Measurements from ENCODE around the gene PIP5K1C.
A peak's percentile ranks its signal among the peaks of the same experiment; 100 is the strongest.
"Not testable (repeated sequence)": the region's sequence is repeated elsewhere in the genome, so short reads cannot be mapped to it uniquely, and the experiment has no call there.

The PIP5K1C gene

DNA sequence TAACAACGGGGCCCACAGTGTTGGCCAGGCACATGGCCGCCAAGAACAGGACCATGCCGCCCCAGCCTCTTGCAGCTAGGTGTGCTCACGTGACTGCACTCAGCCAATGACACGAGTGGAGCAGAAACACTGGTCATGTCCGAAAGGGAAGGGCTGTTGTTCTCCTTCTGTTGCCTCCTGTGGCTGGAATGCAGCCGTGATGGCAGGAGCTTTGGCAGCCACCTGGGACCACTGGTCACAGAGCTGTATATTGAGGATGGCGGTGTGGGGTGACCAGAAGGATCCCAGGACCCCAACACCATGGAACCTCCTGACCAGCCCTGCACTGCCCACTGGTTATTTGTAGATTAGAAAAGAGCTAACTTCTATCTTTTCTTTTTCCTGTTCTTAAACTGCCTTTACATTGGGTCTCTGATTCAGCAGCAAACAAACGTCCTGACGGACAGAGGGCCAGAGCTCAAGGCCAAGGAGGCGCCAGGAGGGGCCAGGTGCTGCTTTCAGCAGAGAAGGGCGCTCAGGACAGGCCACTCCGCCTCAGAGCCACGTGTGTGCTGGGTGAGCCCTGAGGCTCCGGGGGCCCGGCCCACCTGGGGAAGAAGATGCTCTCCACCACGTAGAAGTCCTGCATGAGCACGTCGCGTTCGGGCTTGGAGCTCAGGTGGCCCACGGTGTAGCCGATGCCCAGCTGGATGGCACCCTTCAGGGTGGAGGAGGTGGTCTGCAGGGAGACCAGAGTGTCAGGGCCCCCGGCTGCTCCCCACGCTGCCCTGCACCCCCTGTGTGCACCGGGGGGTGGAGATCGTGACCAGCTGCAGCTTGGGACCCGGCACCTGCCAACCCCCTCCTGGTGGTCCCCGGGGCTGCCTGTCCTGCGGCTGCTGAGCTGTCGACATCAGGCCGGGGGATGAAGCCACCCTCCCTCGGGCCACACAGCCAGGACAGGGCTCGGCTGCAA is 38.7 kb downstream of the PIP5K1C start:
- DNase-seq, result no peak

DNA sequence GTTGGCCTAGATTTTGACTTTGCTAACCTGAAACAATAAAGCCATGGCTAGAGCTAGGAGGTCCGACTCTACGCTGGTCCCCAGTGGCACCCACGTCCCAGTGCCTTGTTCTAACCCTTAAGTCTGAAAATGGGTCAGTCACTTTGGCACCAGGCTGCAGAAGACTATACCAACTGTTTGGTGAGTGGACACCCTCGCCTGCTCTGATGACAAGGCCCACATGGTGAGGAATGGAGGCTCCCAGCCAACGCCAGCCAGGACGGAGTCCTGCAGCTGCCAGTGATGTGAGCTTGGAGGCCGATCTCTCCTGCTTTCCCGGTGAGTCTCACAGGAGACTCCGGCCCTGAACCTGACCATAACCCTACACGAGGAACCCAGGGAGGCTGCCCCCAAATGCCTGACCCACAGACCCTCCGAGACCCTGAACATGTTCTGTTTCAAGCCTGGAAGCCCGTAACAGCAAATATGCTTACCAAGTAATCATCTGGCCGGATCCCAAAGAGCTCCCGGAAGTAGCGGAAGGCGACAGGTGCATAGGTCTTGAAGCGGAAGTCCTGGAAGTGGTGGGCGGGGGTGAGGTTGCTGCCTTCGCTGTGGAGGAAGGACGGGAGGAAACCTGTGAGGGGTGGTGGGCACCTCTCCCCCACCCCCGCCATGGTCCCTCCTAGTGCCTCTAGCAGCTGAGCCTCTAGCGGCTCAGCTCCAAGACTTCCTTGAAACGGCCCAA is 39.6 kb downstream of the PIP5K1C start:
- peak in 1 of 51 donors; percentile 22 for DNase-seq

DNA sequence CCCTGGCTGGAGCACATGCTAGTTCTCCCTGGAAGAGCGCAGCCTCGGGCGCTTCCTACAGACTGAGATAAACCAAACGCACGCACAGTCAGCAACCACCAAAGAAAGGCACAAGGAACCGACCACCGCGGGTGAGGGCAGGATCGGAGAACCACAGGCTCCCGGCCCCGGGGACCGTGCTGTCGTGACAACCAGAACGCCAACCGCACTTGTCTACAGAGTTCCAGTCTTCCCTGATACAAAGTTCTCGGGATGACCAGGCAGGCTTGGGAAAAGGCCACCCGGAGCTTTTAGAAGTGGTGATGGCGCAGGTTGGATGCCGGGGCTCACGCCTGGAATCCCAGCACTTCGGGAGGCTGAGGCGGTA is 40.5 kb downstream of the PIP5K1C start:
- no peak for DNase-seq

DNA sequence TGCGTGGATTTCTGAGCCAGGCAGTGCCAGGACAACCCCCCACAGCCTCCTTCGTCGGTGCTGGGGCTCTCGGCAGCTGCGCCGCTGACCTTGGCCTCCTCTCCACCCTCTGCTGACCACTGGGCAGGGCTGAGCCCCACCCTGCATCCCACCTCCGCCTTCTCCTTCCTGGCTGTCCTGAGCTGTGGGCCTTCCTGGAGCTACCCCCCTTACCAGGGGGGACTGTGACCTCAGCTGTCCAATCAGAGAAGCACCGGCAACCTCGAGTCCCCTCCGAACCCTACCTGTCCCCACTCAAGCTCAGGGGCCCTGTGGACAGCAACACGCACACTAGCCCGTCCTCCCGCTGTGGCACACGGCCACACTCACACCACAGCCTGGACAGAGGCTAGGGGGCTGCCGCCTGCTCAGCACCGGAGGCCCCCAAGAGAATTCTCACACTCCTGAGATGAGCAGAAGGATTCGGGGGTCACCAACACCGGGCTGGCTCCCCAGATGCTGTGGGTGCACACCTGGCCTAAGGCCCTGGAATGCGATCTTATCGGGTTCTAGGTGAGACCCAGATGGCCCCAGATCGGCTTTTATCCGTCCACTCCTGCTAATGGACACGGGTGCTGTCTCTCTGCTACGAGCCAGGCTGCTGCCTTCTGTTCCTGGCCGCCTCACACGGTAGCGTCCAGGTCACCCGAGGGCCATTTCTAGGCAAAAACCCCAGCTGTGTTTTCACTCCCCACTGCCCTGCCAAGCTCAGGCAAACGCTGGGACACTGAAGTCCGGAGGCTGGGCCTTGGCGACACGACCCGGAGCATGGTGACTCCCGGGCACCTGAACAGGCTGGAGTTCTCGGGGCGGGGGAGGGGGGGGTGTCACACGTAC is 41.2 kb downstream of the PIP5K1C start:
- no peak for DNase-seq

DNA sequence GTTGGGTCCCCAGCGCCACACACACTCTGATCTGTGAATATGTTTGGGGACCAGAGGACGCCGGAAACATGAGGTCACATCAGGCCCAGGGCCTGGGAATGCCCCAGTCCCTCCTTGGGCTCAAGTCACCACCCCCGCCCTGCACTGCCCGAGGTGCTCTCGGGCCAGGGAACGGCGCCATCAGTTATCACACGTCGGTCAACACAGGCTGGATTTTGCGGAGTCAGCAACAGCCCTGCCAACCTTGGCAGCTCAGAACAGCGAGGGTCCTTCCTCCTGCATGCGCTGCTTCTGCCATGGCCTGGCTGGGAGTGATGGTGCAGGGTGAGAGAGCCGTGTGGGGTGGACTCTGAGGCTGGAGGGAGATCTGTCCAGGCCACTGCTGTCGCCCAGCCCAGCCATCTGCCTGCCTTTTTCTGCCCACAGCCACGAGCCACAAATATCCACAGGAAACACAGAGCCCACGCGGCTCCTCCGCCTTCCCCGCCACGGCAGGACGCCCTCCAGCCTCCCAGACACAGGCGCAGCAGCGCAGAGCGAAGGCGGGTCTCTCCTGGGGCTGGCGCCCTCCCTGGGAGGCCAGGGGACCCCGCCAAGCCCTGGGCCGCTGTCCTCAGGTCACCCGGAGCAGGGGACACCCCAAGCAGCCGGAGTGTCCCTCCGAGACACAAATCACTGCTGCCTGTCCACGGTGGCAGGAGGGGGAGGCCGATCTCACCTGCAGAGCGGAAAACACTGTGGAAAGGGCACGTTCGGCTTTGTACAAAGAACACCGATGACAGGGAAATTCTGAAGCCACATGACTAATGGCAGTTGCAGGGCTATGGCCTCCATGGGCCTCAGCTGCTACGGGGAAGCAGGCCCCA is 42.0 kb downstream of the PIP5K1C start:
- no peak for DNase-seq

DNA sequence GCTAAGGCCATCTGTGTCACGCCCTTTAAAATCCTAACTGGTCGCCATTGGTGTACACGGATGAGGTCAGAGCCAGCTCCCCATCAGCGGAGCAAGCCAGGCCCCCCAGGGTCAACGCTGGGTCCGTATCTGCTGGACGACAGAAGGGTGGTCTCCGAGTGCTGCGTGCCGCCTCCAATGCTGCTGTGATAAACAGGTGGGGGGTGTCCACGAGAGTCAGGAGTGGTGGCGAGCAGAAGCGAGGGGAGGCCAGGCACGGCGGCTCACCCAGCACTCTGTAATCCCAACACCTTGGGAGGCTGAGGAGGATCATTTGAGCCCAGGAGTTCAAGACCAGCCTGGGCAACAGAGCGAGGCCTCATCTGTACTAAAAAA is 42.9 kb downstream of the PIP5K1C start:
- no peak for DNase-seq

DNA sequence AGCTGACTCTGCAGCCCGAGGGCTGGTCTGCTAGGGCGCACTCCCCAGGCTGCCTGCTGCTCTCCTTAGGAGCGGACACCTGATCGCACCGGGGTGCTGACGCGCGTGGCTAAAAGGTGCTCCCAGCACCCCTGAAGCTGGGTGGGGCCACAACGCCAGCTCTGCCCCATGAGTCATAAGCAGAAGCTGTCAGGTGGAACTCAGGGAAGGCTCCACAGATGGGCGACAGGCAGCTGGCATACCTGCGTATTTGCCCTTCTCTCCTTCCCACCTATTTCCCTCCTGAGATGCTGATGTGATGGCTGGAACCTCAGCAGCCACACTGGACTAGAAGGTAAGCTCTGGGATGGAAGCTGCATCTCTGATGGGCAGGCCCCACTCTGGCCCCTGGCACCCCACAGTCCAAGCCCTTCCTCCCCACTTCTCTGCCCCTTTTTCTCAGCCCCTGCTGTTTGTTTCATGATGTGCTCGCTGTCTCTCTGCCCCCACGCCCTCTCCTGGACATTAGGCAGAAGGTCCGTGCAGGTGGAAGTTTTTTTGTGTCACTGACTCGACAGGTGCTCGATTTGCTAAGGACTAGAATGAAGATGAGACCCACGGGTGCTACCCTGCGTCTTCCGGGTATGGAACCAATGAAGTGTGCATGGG is 43.4 kb downstream of the PIP5K1C start:
- no peak for DNase-seq

DNA sequence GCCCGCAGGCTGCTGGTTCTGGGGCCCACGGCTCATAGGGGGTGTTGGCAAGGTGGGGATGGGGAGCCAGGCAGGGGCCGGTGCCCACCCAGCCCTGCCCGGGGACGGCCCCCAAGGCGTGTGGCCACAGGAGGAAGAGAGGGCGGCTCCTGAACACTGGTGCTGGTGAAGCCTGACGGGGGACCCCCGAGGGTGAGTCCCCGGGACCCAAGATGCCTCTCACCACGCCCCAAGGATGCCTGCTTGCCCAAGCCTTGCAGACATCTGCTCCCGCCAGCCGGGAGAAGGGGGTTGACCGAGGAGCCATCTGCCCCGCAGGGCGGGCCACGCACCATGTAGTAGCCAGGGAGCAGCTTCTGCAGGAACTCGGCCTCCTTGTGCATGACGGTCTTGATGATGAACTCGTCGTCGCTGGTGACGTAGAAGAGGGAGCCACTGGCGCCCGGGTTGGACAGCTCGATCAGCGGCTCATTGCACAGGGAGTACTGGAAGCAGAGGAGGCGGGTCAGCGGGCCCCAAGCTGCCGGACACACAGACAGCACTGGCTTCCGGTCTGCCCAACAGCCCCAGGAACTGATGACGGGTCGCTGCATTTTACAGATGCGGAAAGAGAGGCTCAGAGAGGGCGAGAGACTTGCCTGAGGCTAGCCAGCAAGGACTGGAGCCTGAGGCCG is 44.1 kb downstream of the PIP5K1C start:
- no peak for DNase-seq

DNA sequence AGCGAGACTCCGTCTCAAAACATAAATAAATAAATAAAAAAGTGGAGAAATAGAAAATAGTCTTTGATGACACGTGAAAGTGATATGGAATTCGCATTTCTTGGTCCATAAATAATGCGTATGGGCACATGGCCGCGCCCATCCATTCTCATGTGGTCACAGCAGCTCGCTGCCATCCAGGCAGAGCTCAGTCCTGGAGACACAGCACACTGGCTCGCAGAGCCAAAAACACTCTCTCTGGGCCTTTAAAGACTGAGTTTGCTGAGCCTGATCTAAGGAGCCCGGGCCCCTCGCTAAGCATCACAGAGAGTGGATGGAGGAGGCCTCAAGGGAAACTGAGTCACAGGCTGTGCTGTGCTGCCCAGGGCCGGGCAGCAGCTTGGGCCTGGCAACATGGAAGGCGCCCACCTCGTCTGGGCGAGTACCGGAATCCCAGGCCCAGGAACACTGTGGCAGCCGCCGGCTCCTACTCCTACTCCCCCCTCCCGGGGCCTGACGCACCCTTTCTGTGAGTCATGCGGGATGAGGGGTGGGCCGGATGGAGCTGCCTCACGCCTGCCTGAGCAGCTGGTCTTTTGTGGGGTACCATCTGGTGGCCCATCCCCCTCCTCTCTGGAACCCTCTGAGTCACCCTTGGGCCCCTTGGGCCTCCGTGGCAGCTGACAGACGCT is 44.7 kb downstream of the PIP5K1C start:
- peak in 19 of 51 donors; percentile 7 to 84 (median 23) for DNase-seq

DNA sequence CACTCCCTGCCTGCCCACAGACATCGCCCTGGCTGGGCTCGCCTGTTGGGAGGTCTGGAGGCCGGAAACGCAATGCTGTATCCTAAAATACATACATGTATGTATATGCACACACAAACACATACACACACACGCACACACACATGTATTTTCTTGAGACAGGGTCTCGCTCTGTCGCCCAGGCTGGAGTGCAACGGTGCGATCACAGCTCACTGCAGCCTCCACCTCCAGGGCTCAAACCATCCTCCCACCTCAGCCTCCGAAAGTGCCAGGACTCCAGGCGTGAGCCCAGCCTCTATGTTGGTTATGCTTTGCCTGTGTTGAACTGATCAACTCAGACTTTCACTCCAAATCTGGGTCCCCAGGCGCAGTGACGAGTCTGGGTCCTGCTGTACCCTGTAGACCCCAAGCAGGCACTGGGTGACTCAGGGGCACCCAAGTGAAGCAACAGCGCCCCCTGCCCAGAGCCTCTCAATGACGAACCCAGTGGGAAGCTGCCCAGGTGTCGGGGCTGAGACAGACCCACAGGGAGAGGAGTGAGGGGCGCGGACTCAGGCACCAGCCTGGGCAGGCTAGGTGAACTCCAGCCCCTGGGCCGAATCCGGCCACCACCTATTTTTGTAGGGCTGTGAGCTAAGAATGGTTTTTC is 46.3 kb downstream of the PIP5K1C start:
- DNase-seq, result no peak

DNA sequence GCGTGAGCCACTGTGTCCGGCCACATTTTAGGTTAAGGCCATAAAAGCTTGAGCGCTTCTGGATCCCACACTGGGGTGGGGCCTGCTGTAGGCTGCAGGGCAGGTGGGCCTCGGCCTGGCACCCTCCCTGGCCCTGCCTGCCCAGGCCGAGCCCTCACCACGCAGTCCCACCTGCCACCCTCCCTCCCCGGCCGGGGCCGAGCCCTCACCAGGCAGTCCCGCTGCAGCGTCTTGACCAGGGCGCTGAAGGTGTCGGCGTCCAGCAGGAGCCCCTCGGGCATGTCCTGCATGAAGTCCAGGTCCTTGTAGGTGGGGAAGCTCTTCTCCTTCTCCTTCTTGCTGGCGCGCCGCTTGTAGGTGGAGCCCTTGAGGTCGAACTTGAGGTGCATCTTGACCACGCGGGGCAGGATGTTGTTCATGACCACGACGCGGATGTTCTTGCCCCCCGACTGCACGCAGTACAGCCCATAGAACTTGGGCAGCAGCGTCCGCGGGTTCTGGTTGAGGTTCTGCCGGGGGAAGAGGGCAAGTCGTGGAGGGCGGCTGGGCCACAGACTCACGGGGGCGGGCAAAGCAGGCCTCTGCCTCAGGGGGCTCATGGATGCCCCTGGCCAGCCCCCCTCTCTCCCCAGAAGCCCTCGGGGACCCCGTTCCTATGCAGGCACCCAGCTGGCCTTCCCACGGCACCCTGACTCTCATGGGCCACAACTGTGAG is 47.0 kb downstream of the PIP5K1C start:
- DNase-seq, result no peak

DNA sequence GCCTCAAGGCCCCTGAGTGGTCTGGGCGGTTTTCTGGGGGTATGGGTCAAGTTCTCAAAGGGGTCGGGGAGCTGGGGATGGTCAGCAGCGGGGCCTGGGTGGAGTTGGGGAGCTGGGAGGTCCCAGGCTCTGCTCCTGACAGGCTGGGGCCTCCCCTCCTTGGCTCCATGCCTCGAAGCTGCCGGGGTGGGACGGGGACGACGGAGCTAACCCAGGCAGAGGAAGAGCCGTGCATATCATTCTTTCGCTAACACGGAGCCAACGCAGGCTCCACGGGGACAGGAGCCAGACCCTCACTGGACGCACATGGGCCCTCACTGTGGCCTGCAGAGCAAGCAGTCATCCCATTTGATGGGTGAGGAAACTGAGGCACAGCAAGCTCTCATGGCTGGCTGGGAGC is 47.8 kb downstream of the PIP5K1C start:
- no peak for DNase-seq

DNA sequence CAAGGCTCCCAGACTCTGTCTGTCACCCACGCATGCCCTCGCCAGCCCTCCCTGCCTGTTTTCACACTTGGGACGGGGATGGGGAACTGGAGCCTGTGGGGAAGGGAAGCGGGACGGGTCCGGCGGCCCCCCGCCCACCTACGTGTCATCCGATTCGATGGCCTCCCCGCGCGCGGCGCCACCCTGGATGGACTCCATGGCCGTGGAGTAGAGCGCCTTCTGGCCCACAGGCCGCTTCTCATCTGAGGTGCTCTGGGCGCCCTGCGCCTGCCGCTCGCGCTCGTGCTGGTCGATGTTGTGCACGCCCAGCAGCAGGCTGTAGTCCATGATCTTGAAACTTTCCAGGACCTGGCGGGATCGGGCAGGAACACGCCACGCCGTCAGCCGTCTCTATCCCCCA is 48.6 kb downstream of the PIP5K1C start:
- no peak for DNase-seq

DNA sequence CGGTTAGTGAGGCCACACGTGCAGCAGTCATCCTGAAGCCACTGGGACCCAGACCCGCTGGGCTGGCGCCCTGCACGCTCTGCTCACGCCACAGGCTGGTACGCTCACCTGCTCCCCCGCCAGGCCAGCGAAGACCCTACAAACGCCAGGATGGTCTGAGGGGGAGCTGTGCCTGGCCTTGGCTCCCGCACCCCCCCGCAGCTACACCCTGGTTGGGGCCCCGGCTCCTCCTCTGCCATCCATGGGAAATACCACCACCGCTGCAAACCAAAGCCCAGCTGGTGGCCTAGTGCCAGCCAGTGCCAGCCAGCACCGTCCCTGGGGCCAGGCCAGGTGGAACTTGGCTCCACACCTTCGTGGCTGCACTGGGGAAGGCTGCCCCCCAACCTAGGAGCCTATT is 50.4 kb downstream of the PIP5K1C start:
- peak in 1 of 51 donors; percentile 20 for DNase-seq

DNA sequence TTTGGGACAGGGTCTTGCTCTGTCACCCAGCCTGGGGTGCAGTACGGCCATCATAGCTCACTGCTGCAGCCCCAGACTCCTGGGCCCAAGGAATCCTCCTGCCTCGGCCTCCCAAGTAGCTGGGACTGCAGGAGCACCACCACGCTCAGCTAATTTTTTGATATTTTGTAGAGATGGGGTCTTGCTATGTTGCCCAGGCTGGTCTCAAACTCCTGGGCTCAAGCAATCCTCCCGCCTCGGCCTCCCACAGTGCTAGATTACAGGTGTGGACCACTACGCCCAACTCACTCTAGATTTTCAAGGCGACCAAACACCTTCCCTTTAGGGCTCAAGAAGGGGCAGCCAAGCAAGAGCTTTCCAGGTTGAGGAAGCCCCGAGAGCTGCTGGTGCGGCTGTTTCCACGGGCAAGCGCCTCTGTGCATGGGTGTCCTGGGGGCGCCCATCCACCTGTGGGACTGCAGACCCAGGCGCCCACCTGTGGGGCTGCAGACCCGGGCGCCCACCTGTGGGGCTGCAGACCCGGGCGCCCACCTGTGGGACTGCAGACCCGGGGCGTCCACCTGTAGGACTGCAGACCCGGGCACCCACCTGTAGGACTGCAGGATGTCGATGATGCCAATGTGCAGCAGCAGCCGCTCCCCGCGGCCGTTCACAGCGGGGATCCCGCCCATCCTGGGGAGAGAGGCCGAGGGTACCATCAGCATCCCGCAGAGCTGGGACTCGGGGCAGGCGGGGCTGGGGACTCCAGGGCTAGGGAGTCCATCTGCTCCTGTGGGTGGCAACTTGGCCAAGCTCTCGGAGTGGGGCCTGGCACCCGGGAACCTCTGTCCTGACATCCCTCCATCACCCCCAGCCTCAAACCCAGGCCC is 52.0 kb downstream of the PIP5K1C start:
- no peak for DNase-seq

DNA sequence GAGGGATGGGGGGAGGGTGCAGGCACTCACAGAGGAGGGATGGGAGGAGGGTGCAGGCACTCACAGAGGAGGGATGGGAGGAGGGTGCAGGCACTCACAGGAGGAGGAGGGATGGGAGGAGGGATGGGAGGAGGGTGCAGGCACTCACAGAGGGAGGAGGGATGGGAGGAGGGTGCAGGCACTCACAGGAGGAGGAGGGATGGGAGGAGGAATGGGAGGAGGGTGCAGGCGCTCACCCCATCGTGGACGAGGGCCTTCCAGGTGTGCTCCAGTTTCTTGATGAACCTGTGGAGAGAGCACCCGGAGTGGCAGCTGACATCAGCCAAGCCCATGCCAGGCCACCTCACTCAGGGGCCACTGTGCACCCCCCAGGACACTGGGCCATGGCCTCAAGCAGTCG is 53.2 kb downstream of the PIP5K1C start:
- DNase-seq, result not testable (repeated sequence)

Data from hypothalamus (tissue), 51 donors.